Measurements from ENCODE around the gene IL25. TPM values are rescaled to one million over a fixed set of nuclear protein-coding genes. Genes with fewer than 3 reads are reported as not detected.
A peak's percentile ranks its signal among the peaks of the same experiment; 100 is the strongest.

The IL25 gene
- total RNA-seq, 1 experiment from 2014 or later: not detected

GRCh38 chr14:23344481-23344880 is 28.1 kb upstream of the IL25 start:
- H3K36me3 ChIP-seq (ENCODE audit: low read depth): no peaks in the 10 kb centered on the region
- no peaks in the 10 kb centered on the region for H3K9me2 ChIP-seq (ENCODE audit: insufficient read depth)
- BruUV-seq (replicated peaks): no TSS peak
- TF ChIP-seq CTCF (conservative IDR thresholded peaks at IDR 0.05) (0 out of 2 replicates have a peak, but pooled peaks have one; percentile 17), EZH2 (IDR thresholded peaks at IDR 0.05; ENCODE audit: low read depth) (no peak)
- peaks cover 23% of the 10 kb centered on the region for H3K27me3 ChIP-seq (ENCODE audit: insufficient read depth, low read depth)
- H3F3A ChIP-seq (ENCODE audit: insufficient read depth, low read depth): no peaks in the 10 kb centered on the region
- no peaks in the 10 kb centered on the region for H4K20me1 ChIP-seq (ENCODE audit: insufficient read depth)
- intact Hi-C loops (cut with micrococcal nuclease; ENCODE audit: unreplicated experiment): no loop called here
- POLR2A ChIA-PET (ENCODE audit: unreplicated experiment): no interaction called here
- no peak overlapping the region for H3K27ac ChIP-seq
- H2AFZ ChIP-seq: no peak overlapping the region
- H3K79me2 ChIP-seq (ENCODE audit: low read depth): no peaks in the 10 kb centered on the region
- H3K4me2 ChIP-seq: no peak overlapping the region
- no peaks in the 10 kb centered on the region for H3K4me1 ChIP-seq (replicated peaks; ENCODE audit: insufficient read depth)
- no peak for DNase-seq
- CTCF ChIA-PET: no interaction called here
- no peaks in the 10 kb centered on the region; the same call in 1 of the 2 replicates for H3K9me3 ChIP-seq (ENCODE audit: insufficient read depth, low read depth)
- H3K4me3 ChIP-seq: no peak overlapping the region

- TF ChIP-seq EZH2 (IDR thresholded peaks at IDR 0.05; ENCODE audit: low read depth): no peak
- no peaks in the 10 kb centered on the region for H3K9me2 ChIP-seq (ENCODE audit: insufficient read depth)
- no peaks in the 10 kb centered on the region for H3K79me2 ChIP-seq (ENCODE audit: low read depth)
- no peak overlapping the region for H3K4me2 ChIP-seq
- no peak overlapping the region for H2AFZ ChIP-seq
- H3K36me3 ChIP-seq (ENCODE audit: low read depth): no peaks in the 10 kb centered on the region
- no peak overlapping the region for H3K27ac ChIP-seq
- no peak overlapping the region for H3K4me3 ChIP-seq
- H3K4me1 ChIP-seq (replicated peaks; ENCODE audit: insufficient read depth): no peaks in the 10 kb centered on the region
- ChIA-PET POLR2A (ENCODE audit: unreplicated experiment) (interaction anchor here (0.8 kb wide), 1 partner anchor 46 kb away, joined by 4 read pairs; no protein-coding TSS in a partner anchor), CTCF (no interaction called here)
- no peaks in the 10 kb centered on the region for H3F3A ChIP-seq (ENCODE audit: insufficient read depth, low read depth)
- intact Hi-C loops (cut with micrococcal nuclease; ENCODE audit: unreplicated experiment): no loop called here
- DNase-seq: no peak
- BruUV-seq (replicated peaks): no TSS peak
- no peaks in the 10 kb centered on the region; the same call in 1 of the 2 replicates for H3K9me3 ChIP-seq (ENCODE audit: insufficient read depth, low read depth)
- no peaks in the 10 kb centered on the region for H4K20me1 ChIP-seq (ENCODE audit: insufficient read depth)
- H3K27me3 ChIP-seq (ENCODE audit: insufficient read depth, low read depth): peaks cover 39% of the 10 kb centered on the region
Measured at GRCh38 chr14:23345987-23346692, 26.5 kb upstream of the IL25 start.

- ChIA-PET POLR2A (ENCODE audit: unreplicated experiment) (no interaction called here), CTCF (no interaction called here)
- no peak for DNase-seq
- Histone ChIP-seq H3K27ac (no peak overlapping the region), H3K36me3 (ENCODE audit: low read depth) (no peaks in the 10 kb centered on the region), H3K9me3 (ENCODE audit: insufficient read depth, low read depth) (no peaks in the 10 kb centered on the region; the same call in 1 of the 2 replicates), H3F3A (ENCODE audit: insufficient read depth, low read depth) (no peaks in the 10 kb centered on the region), H3K4me3 (no peak overlapping the region), H3K27me3 (ENCODE audit: insufficient read depth, low read depth) (peaks cover 43% of the 10 kb centered on the region), H3K79me2 (ENCODE audit: low read depth) (no peaks in the 10 kb centered on the region), H3K9me2 (ENCODE audit: insufficient read depth) (no peaks in the 10 kb centered on the region), H3K4me1 (replicated peaks; ENCODE audit: insufficient read depth) (no peaks in the 10 kb centered on the region), H2AFZ (no peak overlapping the region), H4K20me1 (ENCODE audit: insufficient read depth) (no peaks in the 10 kb centered on the region), H3K4me2 (no peak overlapping the region)
- TF ChIP-seq CTCF (conservative IDR thresholded peaks at IDR 0.05) (no peak), EZH2 (IDR thresholded peaks at IDR 0.05; ENCODE audit: low read depth) (no peak)
- intact Hi-C loops (cut with micrococcal nuclease; ENCODE audit: unreplicated experiment): no loop called here
- no TSS peak for BruUV-seq (replicated peaks)
Measured at GRCh38 chr14:23346693-23347405, 25.8 kb upstream of the IL25 start.
